Activated CD4-positive, alpha-beta T cell treated with anti-CD3 and anti-CD28 coated beads, Interleukin-2, amount 50 U/mL, for 24 hours (primary cell): ENCODE measurements around the gene ZNF276.
"Not testable (repeated sequence)": the region's sequence is repeated elsewhere in the genome, so short reads cannot be mapped to it uniquely, and the experiment has no call there.

Source experiments
- DNase-seq, 2 donors: peaks; one replicate each; pipeline ENCODE4 v3.0.0-alpha.2; 2020; ENCODE audit warnings: low read depth in 1 of 2, low spot score in 1 of 2

Gene ZNF276

DNA sequence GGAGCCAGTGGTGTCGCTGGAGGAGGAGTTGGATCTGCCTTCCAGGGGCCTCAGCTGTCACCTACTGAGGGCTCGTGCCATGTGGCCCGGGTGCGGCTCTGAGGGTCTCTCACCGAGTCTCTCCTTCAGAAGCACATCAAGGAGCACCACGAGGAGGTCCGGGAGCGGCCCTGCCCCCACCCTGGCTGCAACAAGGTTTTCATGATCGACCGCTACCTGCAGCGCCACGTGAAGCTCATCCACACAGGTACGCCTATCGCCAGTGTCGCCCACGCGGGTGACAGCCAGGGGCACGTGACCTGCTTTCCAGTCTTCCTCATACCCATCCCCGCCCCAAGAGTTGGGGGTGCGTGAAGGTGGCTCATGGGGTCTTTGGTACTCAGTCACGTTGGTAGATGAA, 12.5 kb downstream of the ZNF276 start:
- no peak for DNase-seq

DNA sequence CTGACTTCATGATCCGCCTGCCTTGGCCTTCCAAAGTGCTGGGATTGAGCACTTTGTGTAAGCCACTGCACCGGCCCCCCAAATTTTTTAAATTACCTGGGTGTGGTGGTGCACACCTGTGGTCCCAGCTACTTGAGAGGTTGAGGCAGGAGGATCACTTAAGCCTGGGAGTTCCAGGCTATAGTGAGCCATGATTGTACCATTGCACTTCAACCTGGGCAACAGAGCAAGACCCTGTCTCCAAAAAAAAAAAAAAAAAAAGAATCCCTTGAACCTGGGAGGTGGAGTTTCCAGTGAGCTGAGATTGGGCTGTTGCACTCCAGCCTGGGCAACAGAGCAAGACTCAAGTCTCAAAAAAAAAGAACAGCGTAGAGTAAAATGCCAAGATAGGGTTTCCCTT, 15.2 kb downstream of the ZNF276 start:
- no peak for DNase-seq

DNA sequence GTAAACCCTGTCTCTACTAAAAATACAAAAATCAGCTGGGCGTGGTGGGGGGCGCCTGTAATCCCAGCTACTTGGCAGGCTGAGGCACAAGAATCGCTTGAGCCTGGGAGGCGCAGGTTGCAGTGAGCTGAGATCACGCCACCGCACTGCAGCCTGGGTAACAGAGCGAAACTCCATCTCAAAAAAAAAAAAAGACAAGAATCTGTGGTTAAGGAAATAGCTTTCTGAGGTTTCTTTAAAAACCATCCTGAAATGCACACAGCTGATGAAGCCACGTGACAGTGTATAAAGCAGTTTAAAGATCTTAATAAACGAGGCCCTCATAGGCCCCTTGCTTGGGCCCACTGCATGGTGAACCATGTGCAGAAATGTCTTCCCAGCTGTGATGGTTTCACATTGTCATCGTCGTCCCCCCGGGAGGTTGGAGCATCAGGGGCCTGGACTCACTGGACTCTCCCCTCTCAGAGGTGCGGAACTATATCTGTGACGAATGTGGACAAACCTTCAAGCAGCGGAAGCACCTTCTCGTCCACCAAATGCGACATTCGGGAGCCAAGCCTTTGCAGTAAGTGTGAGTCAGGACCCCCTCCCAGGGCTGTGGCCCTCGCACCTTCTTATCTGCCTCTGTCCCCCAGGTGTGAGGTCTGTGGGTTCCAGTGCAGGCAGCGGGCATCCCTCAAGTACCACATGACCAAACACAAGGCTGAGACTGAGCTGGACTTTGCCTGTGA, 16.2 kb downstream of the ZNF276 start:
- peak in 1 of 2 donors; percentile 17 for DNase-seq

DNA sequence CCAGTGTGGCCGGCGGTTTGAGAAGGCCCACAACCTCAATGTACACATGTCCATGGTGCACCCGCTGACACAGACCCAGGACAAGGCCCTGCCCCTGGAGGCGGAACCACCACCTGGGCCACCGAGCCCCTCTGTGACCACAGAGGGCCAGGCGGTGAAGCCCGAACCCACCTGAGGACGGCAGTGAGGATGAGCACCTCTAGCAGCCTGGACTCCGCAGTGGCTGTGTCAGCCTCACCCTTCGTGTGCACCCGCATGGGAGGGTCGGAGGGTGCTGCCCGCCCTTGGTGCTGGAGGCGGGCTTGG, 16.7 kb downstream of the ZNF276 start:
- no peak for DNase-seq

DNA sequence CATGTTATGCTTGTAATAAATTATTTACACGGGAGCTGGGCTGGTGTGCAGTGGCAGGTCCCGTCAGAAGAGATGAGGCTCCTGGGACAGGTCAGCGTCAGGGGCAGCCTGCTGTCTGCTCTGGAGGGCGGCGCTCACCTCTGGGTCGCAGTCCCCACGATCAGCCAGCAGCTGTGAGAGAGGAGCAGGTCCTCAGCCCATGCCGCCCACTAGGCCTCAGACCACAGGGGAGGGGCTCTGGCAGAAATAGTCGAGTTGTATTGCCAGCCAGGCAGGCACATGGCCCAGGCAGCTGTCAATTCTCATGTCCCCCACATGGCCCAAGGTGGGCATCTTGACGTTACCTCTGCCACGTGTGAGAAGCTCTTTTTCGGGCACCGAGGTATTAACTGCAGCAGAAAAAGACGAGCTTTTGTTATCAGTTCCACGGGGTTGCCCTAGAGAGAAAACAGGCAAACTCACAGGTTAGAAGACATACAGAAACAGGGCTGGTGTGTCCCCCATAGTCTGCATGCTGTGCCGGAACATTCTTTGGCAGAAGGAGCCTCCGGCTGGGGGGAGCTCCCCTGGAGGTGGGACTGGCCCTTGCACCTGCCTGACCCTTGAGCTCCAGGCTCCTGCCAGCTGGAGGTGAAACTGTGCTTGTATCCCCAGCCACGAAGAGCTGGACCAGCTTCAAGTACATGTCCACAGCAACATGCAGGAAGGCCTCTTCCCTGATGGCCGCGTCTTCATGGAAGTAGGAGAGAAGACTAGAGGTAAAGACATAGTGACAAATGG, 17.4 kb downstream of the ZNF276 start:
- DNase-seq = no peak

DNA sequence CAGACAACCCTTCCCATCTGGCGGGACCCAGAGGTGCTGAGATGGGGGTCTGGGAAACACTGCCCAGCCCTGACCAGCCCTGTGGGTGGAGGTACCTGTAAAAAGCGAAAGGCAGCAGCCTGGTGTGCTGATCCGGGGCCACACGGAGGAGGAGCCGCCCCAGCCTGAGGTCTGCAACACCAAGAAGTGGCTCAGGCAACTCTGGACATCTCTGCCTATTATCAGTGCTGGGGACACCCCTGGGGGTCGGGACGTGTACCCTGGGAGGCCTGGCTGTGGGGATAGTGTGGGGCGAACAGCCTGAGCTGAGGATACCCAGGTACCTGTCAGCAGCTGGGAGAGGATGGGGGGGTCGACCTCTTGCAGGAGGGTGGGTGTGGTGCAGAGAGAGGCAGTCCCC, 18.0 kb downstream of the ZNF276 start:
- DNase-seq = no peak

DNA sequence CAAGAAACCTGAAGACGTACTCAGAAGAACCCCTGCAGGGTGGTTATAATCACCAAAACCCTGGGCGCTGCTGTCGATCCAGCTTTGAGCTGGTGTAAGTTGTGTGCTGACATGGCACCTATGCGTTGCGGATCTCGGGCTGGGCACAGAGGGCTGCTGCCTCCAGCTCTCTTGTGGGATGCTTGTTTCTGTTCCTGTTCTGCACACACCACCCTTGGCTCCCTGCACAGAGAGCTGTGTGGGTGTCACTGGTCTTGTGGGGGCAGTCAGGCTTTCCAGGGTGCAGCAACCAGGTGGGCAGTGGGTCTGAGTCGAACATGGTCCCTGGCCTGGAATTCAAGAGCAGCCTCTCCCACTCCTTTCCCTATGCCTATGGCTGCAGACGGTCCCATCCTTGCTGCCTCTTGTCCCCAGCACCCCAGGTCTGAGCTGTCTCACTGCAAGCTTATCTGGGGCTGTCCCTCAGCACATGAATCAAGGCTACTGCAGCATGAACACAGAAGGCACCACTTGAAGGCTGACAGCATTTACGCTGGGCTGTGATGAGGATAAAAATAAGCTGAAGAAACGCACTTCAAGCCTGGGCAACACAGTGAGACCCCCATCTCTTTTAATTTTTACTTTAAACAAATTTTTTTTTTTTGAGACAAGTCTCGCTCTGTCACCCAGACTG, 20.1 kb downstream of the ZNF276 start:
- DNase-seq = no peak

DNA sequence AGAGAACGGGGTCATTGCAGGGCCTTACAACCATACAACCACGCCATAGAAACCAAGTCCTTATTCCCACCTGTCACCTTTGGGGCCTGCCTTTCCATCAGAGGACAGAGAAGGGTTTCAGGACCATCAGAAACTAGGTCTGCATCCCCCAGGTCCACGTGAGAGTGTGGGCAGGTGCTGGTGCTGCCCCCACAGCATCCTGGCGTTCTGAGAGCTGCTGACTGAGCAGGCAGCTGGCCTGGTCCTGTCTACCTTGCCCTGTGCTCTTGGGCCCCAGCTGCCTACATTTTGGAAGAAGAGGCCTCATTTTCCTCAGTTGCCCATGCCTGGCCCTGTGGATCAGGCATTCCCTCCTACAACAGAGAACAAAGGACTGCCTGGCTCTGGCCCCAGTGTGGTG, 21.6 kb downstream of the ZNF276 start:
- DNase-seq = no peak

DNA sequence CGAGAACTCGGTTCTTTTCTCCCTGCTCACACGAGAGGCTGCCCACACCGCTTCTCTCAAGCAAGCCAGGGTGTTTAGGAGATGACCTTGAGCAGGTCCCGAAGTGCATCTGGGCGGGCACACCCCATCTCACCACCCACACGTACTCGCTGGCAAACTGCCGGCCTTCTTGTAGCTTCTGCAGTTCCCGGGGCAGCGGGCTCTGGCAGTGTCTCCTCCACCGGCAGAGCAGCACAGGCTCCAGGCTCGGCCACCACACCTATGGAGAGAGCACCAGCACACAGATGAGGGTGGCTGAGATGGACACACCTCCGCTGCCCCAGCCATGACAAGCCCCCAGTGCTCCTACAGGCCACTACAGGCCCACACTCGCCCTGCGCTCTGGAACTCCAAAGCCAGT, 23.5 kb downstream of the ZNF276 start:
- no peak for DNase-seq

DNA sequence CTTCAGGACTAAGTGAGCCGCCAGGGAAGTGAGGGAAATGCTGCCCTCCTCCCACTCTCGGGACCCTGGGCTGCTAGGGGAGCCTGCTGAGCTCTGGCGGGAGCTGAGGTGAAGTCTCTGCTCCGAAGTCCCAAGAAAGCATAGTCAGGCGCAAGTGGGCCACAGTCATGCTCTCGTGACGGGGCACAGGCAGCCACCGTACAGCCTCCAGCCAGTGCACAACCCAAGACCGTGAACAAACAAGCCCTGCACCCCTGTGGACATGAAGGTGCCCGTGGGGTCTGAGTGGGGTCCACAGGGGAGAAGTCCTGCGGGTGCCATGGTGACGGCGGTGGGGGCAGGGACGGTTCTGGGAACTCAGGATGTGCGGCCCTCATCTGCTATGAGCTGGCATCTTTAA, 24.7 kb downstream of the ZNF276 start:
- DNase-seq = no peak

DNA sequence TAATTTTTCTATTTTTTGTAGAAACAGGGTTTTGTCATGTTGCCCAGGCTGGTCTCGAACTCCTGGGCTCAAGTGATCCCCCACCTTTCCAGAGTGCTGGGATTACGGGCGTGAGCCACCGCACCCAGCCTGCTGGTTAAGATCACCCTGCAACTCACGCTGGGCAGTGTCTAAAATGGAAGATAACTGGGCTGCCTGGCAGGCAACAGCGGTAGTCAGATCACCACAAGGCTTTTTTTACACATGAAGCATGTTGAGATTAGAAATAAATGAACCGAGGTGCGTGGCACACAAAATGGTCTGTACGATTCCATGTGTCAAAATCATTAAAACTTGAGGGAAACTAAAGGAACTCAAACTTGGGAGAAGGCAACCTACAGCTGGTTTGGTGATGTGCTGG, 26.7 kb downstream of the ZNF276 start:
- DNase-seq = no peak

DNA sequence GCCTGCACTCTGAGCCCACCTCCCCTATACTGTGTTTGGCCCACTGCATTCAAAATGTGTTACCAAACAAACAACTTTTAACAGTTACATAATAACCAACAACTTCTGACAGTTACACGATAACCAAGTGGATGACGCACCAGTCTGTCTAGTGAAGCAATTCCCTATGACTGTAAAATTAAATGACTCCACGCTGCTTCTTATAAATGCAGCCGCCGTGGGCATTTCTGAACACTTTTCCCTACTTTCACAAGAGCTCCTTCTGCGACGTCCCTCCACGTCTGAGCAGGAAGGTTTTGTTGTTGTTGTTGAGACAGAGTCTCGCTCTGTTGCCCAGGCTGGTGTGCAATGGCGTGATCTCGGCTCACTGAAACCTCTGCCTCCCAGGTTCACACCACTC, 27.6 kb downstream of the ZNF276 start:
- no peak for DNase-seq

DNA sequence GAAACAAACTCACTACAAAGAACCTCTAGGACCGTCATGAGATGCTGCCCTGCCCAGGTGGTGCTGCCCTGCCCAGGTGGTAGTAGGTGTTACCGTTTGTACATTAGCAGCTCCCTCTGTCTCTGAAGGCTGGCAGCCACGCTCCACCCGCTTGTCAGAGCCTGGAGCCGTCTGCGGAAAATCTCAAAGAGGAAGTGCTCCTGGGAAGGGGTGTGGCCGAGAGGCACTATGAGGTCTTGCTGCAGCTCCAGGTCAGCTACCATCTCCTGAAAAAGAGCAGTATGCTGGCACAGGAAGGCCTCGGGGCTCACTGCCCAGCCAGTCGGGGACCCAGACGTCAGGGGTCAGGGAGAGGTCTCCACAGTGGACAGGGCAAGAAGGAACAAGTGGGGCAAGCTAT, 28.3 kb downstream of the ZNF276 start:
- DNase-seq = no peak

DNA sequence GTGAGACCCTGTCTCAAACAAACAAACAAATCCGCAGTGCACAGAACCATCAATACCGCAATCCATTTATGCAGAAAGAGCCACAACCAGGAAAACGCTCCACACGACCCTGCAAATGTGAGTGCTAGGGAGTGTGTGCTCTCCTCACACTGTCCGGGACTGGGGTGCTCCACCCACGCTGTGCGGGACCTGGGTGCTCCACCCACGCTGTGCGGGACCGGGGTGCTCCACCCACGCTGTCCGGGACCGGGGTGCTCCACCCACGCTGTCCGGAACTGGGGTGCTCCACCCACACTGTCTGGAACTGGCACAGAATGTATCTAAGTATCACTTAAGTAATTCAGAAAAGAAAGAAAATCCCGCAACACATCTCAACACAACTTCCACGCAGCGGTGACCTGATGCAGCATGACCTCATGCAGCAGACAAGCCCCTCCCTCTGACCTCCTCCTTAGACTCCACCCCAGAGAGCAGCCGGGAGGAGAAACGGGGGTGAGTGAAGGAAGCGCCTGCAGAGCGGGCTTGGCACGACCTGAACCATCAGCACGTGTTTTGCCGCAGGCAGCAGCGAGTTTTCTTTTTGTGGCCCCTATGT, 38.5 kb downstream of the ZNF276 start:
- DNase-seq = no peak

DNA sequence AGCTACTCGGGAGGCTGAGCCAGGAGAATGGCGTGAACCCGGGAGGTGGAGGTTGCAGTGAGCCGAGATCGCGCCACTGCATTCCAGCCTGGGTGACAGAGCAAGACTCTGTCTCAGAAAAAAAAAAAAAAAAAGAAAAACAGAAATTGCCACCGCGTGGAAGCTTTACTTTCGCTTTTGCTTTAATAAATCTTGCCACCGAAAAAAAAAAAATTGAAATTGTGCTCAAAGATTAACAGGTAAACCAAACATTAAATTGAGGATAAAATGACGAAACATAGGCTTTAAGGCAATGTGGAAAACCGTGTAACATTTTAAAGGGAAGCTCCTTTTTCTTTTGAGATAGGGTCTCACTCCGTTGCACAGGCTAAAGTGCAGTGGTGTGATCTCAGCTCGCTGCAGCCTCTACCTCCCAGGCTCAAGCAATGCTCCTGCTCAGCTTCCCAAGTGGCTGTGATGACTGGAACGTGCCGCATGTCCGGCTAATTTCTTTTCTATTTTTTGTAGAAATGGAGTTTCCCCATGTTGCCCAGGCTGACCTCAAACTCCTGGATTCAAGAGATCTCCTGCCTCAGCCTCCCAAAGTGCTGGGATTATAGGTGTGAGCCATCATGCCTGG, 40.1 kb downstream of the ZNF276 start:
- DNase-seq = no peak

DNA sequence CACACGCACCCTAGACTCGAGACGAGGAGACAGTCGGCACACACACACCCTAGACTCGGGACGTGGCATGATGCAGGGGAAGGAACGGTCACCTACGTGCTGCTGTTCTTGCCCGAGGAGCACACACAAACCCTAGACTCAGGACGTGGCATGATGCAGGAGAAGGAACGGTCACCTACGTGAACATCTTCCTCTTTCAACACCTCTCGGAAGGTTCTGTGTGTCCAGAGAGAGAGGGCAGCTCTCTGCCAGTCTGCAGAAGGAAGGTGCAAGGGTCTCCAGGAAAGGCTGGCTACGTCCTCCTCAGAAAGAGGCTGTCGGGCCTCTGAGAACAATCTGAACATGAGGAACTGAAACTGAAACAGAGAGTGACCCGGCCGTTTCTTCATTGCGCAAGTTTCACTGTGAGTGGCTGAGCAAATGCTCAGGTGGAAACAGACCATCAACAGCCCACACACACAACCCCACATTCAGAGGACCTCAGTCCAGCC, 43.4 kb downstream of the ZNF276 start:
- DNase-seq = peak in 1 of 2 donors; percentile 12

DNA sequence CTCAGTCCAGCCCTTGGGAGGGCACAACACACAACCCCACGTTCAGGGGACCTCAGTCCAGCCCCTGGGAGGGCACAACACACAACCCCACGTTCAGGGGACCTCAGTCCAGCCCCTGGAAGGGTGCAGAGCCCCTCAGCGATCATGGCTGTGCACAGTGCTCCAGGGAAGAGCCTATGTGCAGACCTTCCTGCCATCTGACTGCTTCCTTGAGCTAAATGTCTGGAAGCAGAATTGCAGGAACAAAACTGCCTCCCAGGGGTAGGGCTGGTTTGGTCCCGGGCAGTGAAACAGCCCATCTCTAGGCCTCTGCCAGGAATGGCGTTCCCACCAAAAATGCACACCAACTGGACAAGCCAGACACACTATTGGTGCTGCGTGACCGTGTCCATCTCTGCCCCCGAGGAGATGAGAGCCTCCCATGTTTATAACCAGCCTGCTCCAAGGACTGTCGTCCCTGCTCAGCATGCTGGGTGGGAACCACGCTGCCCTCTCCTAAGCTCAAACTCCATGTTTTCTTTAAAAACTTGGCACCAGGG, 44.0 kb downstream of the ZNF276 start:
- DNase-seq = no peak

DNA sequence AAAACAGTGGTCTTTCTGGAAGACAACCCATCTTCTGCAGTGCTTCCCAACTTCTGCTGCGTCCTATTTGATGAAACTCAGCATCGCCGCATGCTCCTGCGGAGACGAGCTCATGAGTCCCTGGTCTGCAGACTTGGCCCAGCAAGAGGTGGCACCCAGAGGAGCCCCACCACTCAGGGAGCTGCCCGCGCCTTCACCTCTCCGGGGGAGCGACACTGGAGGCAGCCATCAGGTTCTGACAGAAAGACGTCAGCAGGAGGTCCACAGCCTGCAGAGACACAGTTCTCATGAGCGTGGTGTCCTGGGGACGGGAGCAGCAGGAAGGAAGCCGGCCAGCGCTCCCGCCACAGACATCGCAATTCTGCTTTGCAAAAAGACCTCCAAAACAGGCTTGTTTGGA, 49.0 kb downstream of the ZNF276 start:
- DNase-seq = no peak

DNA sequence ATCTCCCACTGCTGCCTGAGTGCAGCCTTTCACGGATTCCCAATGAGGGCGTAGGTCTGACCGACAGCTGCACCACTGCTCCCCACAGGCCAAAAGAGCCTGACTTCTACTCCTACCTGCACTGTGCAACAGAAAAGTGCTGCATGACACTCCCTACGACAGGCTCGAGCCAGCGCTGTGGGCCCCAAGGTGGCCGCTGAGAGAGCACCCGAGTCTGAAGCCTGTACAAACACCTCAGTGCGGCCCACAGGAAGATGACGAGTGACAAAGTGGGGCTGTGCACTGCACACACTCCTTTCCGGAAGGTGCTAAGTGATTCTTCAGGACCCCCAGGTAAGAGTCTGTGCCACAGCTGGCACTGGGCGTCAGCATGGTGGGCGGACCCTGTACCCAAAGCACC, 53.9 kb downstream of the ZNF276 start:
- DNase-seq = no peak

DNA sequence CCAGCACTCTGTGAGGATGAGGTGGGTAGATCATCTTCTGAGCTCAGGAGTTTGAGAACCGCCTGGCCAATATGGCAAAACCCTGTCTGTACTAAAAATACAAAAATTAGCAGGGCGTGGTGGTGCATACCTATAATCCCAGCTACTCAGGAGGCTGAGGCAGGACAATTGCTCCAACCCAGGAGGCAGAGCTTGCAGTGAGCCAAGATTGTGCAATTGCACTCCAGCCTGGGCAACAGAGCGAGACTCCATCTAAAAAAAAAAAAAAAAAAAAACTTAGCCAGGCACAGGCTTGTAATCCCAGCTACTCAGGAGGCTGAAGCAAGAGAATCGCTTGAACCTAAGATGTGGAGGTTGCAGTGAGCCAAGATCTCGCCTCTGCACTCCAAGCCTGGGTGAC, 56.9 kb downstream of the ZNF276 start:
- not testable (repeated sequence) for DNase-seq

DNA sequence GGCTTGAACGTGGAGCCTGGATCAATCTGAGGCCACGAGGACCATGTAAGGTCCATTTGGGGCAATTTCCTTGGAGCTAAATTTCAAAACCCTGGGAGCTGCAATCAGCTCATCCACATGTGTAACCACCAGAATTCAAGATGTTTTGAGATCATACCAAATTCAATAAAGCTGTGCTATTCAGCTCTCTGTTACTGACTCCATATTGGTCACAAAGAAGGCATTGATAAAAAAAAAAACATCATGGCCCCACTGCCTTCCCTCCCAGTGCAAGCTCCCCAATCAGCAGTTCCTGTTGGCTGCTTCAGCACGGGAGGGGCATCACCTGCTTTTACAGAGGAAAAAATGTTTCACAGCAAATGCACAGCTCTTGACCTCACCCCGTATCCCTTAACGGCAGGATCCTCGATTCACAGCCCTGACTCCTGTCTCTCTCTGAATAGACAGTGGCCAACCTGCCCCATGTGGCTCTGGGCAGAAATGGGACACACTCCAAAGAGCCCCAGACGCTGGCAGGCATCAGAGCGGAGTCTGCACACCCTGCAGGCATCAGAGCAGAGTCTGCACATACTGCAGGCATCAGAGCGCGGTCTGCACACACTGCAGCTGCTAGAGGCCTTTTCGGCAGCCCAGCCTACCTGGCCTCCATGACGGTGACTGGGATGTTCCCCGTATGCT, 58.0 kb downstream of the ZNF276 start:
- DNase-seq = no peak
